ENCODE data around the gene CDC42BPB. TPM values are rescaled to one million over a fixed set of nuclear protein-coding genes. Genes with fewer than 3 reads are reported as not detected.

Gene CDC42BPB
- total and polyA plus RNA-seq, 2 donors from 2014 or later: 22.5 to 127 TPM

- Histone ChIP-seq H3K27ac (ENCODE audit: low read depth in 2 of 2, low read length in 2 of 2) (no peak overlapping the region), H3K9ac (ENCODE audit: low read length in 3 of 3) (no peak overlapping the region), H3K27me3 (ENCODE audit: control insufficient read depth, insufficient read depth, low read length) (peaks cover 23% of the 10 kb centered on the region), H3K36me3 (ENCODE audit: control insufficient read depth in 2 of 3, insufficient read depth in 3 of 3, low read length in 3 of 3) (no peaks in the 10 kb centered on the region), H3K4me1 (ENCODE audit: control insufficient read depth in 2 of 3, insufficient read depth in 2 of 3, low read depth in 1 of 3, low read length in 3 of 3) (peaks cover 0 to 20% (median 0%) of the 10 kb centered on the region in 3 donors), H3K4me3 (ENCODE audit: low read length in 3 of 3) (peak overlapping the region in 1 of 3 donors; percentile 67), H3K9me3 (ENCODE audit: control insufficient read depth in 2 of 3, insufficient read depth in 1 of 3, low read length in 3 of 3) (no peaks in the 10 kb centered on the region)
- no peak for TF ChIP-seq CTCF (IDR thresholded peaks at IDR 0.05; ENCODE audit: borderline replicate concordance, extremely low read depth, insufficient read depth)
- no peak for FAIRE-seq
- peak in 1 of 5 donors; percentile 59 for DNase-seq
- intact Hi-C loops (cut with DNase I): no loop called here
Observed at GRCh38 chr14:102924632-102925588, 132.4 kb downstream of the CDC42BPB start.

- Histone ChIP-seq H3K4me1 (ENCODE audit: control insufficient read depth in 2 of 3, insufficient read depth in 2 of 3, low read depth in 1 of 3, low read length in 3 of 3) (peaks cover 0 to 14% (median 0%) of the 10 kb centered on the region in 3 donors), H3K9ac (ENCODE audit: low read length in 3 of 3) (peak overlapping the region in 1 of 3 donors; percentile 26), H3K27me3 (ENCODE audit: control insufficient read depth, insufficient read depth, low read length) (peaks cover 20% of the 10 kb centered on the region), H3K4me3 (ENCODE audit: low read length in 3 of 3) (peak overlapping the region in 2 of 3 donors; percentile 58 to 67), H3K27ac (ENCODE audit: low read depth in 2 of 2, low read length in 2 of 2) (peak overlapping the region in 1 of 2 donors; percentile 43), H3K9me3 (ENCODE audit: control insufficient read depth in 2 of 3, insufficient read depth in 1 of 3, low read length in 3 of 3) (no peaks in the 10 kb centered on the region), H3K36me3 (ENCODE audit: control insufficient read depth in 2 of 3, insufficient read depth in 3 of 3, low read length in 3 of 3) (no peaks in the 10 kb centered on the region)
- TF ChIP-seq CTCF (IDR thresholded peaks at IDR 0.05; ENCODE audit: borderline replicate concordance, extremely low read depth, insufficient read depth): no peak
- DNase-seq (peak in 2 of 5 donors; percentile 23 to 70), FAIRE-seq (no peak)
- intact Hi-C loops (cut with DNase I): no loop called here
Observed at GRCh38 chr14:102923925-102924486, 133.3 kb downstream of the CDC42BPB start.

GRCh38 chr14:102923201-102923924, 134.0 kb downstream of the CDC42BPB start:
- H3K4me3 ChIP-seq (ENCODE audit: low read length in 3 of 3): peak overlapping the region in 2 of 3 donors; percentile 58 to 67
- TF ChIP-seq CTCF (IDR thresholded peaks at IDR 0.05; ENCODE audit: borderline replicate concordance, extremely low read depth, insufficient read depth): no peak
- H3K27ac ChIP-seq (ENCODE audit: low read depth in 2 of 2, low read length in 2 of 2): peak overlapping the region in 1 of 2 donors; percentile 43
- DNase-seq (peak in 1 of 5 donors; percentile 71), FAIRE-seq (no peak)
- H3K9me3 ChIP-seq (ENCODE audit: control insufficient read depth in 2 of 3, insufficient read depth in 1 of 3, low read length in 3 of 3): no peaks in the 10 kb centered on the region
- peaks cover 0 to 9% (median 0%) of the 10 kb centered on the region in 3 donors for H3K4me1 ChIP-seq (ENCODE audit: control insufficient read depth in 2 of 3, insufficient read depth in 2 of 3, low read depth in 1 of 3, low read length in 3 of 3)
- no peaks in the 10 kb centered on the region for H3K36me3 ChIP-seq (ENCODE audit: control insufficient read depth in 2 of 3, insufficient read depth in 3 of 3, low read length in 3 of 3)
- intact Hi-C loops (cut with DNase I): no loop called here
- H3K9ac ChIP-seq (ENCODE audit: low read length in 3 of 3): peak overlapping the region in 1 of 3 donors; percentile 26
- H3K27me3 ChIP-seq (ENCODE audit: control insufficient read depth, insufficient read depth, low read length): peaks cover 20% of the 10 kb centered on the region
